SU-DHL-6 (cell line): ENCODE results near the gene ARL8A.

Experiments used
- CTCF ChIP-seq: fragments of 200-600 bp; sonication (generic); IDR thresholded peaks from one replicate; pipeline ENCODE4 v1.5.1; 2017; ENCODE audit warnings: antibody characterized with exemption, mild to moderate bottlenecking, low read length, moderate library complexity; ENCODE audit not compliant: insufficient read depth, poor library complexity, severe bottlenecking
- EZH2phosphoT487 ChIP-seq: fragments of 200-600 bp; sonication (generic), shearing (Covaris generic); conservative IDR thresholded peaks from 2 replicates; pipeline ENCODE4 v1.6.1; 2018; ENCODE audit warnings: mild to moderate bottlenecking, antibody characterized with exemption, low read length, moderate library complexity, mixed read lengths

GRCh38 chr1:202165942-202166843 lies 21.7 kb upstream of the ARL8A start:
- TF ChIP-seq CTCF, result no peak
- no peak for TF ChIP-seq EZH2phosphoT487
